GM21360 (cell line): ENCODE measurements around the gene PARD6B.
A peak's percentile ranks its signal among the peaks of the same experiment; 100 is the strongest.
"Not testable (repeated sequence)": the region's sequence is repeated elsewhere in the genome, so short reads cannot be mapped to it uniquely, and the experiment has no call there.

ENCODE experiments used
- ATAC-seq: cut with Tn5 transposase; IDR thresholded peaks from one replicate; pipeline ENCODE4 v1.9.1; 2021; ENCODE audit warnings: mild to moderate bottlenecking, moderate library complexity; ENCODE audit not compliant: unreplicated experiment

Gene PARD6B

GRCh38 chr20:50794846-50795634 lies 63.7 kb downstream of the PARD6B start, which contains the start of gene BCAS4:
BCAS4 (plus strand) TSS chr20:50795061; CDS start chr20:50795084, 23 bp downstream.
- ATAC-seq, result peak; percentile 63

- no peak for ATAC-seq
These were observed 65.8 kb downstream of the PARD6B start for GRCh38 chr20:50797142-50797541.

- no peak for ATAC-seq
These were observed 67.3 kb downstream of the PARD6B start for GRCh38 chr20:50798650-50799049.

DNA sequence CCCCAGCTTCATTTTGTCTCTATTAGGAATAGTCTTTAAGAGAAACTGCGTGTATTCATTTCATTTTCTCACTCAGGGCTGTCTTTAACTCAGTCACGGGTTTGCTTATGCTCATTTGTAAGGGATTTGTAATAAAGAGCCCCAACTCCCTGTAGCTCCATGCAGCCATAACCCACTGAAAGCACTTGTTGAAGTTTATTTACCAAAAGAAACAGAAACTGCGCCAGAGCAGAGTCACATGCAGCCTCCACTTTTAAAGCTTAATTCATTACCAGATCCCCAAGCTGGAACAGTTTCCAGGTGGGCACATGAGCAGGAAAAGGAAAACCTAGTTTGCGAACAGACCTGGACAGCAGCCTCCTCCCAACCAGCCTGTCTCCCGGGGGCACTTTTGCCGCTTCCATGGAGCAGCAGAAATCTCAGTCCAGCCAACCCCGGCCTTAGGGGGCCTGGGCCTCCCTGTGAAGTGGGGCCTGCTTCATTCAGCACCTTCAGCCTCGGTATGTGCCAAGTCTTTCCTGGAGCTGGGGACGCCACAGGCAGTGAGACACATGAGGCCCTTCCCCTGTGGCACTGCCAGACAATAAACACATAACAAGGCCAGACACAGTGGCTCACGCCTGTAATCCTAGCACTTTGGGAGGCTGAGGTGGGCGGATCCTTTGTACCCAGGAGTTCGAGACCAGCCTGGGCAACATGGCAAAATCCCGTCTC lies 68.0 kb downstream of the PARD6B start:
- no peak for ATAC-seq

- ATAC-seq, result no peak
These were observed 68.6 kb downstream of the PARD6B start for GRCh38 chr20:50799890-50800550.

DNA sequence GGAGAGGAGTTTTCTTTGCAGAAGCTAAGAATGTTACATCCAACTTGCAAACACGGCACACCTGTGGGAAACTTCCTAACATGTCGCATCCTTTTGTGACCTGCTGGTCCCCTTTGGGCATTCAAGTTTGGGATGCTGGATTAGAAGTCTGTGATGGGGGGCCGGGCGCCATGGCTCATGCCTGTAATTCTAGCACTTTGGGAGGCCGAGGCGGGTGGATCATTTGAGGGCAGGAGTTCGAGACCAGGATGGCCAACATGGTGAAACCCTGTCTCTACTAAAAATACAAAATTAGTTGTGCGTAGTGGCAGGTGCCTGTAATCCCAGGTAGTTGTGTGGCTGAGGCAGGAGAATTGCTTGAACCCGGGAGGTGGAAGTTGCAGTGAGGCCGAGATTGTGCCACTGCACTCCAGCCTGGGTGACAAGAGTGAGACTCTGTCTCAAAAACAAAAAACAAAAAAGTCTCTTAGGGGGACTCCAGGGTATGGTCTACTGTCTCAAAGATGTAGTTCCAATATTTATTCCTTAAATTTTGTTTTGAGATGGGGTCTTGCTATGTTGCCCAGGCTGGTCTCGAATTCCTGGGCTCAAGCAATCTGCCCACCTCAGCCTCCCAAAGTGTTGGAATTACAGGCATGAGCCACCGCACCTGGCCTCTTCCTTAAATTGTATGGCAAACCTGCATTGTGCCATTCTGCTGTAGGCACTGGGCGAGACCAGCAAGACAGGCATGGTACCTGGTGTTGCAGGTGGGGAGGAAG lies 69.8 kb downstream of the PARD6B start:
- ATAC-seq, result not testable (repeated sequence)

- no peak for ATAC-seq
These were observed 70.4 kb downstream of the PARD6B start for GRCh38 chr20:50801747-50802125.

- ATAC-seq, result no peak
These were observed 70.9 kb downstream of the PARD6B start for GRCh38 chr20:50802289-50802688.

DNA sequence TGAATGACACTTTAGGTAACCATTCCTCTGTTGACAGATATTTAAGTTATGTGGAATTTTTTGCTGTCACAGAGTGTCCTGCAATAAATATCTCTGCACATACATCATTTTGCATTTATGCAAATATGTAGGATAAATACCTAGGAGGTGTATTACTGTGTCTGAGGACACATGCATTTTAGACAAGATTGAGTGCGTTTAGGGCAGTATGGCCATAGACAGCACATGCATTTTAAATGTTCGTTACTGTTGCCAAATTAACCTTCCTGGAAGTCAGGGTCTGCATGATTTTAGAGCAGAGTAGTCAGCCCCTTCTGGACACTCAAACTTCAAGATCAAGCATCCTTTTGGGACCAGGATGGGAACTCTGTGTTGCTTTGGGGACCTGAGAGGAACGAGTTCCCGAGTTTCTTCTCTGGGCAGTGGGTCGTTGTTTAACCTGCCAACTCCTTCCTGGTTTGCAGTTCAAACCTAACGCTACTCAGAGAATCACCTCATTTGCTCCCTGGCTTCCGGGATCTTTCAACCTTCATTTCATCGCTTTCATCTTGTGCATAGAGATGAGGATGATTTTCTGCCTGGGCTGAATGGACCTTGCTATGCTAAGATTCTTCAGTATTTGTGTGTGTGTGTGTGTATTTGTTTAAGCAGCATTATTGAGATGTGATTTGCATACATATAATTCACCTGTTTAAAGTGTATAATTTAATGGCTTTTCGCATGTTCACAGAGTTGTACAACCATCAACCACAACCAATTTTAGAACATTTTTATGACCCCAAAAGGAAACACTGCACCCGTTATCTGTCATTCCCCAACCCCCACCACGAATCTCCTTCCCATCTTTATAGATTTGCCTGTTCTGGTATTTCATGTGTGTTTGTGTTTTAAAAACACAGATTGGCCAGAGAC lies 73.3 kb downstream of the PARD6B start:
- no peak for ATAC-seq

- ATAC-seq, result no peak
These were observed 73.9 kb downstream of the PARD6B start for GRCh38 chr20:50805349-50805684.

DNA sequence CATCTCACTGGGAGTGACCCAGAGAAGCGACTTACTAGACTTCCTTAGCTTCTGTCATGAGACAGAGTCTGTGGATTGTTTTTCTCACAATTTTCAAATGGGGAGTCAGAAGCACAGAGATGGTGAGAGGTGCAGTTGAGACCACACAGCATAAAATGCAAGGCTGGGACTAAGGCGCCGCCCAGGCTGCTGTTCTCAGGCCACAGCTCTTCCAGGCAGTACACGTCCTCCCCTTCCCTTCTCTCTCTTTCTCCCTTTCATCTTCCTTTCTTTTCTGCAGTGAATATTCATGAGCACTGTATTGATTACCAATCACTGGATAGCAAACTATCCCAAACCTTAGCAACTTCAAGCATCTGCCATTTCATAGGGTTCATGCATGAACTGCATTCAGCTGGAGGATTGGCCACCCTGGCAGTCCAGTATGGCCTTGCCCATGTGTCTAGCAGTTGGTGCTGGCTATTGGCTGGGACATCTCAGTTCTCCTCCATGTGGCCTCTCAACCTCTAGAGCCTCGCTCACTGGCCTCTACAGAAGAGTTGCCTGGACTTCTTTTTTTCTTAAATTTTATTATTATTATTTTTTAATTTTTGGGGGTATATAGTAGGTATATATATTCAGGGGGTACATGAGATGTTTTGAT lies 74.9 kb downstream of the PARD6B start:
- ATAC-seq, result no peak
